SIG-M5 treated with dmso at 0.1 percent for 504 hours (cell line): ENCODE results near the gene SLC35F3.
"Not testable (repeated sequence)": the region's sequence is repeated elsewhere in the genome, so short reads cannot be mapped to it uniquely, and the experiment has no call there.

Experiments used
- DNase-seq: peaks from one replicate; lab custom pipeline; 2025; ENCODE audit not compliant: unreplicated experiment; lab: John Stamatoyannopoulos, UW

Gene SLC35F3

GRCh38 chr1:234280500-234280899, 376.0 kb downstream of the SLC35F3 start:
- DNase-seq = no peak

GRCh38 chr1:234281826-234282489, 377.5 kb downstream of the SLC35F3 start:
- DNase-seq = no peak

- DNase-seq = no peak
Observed at GRCh38 chr1:234286206-234286605, 381.7 kb downstream of the SLC35F3 start.

GRCh38 chr1:234288946-234289345, 384.5 kb downstream of the SLC35F3 start:
- DNase-seq = no peak

- no peak for DNase-seq
Observed at GRCh38 chr1:234289538-234290305, 385.2 kb downstream of the SLC35F3 start.

GRCh38 chr1:234292011-234292410, 387.5 kb downstream of the SLC35F3 start:
- no peak for DNase-seq

GRCh38 chr1:234292548-234292947, 388.1 kb downstream of the SLC35F3 start:
- no peak for DNase-seq

GRCh38 chr1:234294109-234294817, 389.8 kb downstream of the SLC35F3 start:
- DNase-seq = no peak

GRCh38 chr1:234295068-234295467, 390.6 kb downstream of the SLC35F3 start:
- no peak for DNase-seq

GRCh38 chr1:234295626-234296025, 391.1 kb downstream of the SLC35F3 start:
- no peak for DNase-seq

GRCh38 chr1:234296496-234296895, 392.0 kb downstream of the SLC35F3 start:
- DNase-seq = no peak

GRCh38 chr1:234297668-234298067, 393.2 kb downstream of the SLC35F3 start:
- peak; percentile 21 for DNase-seq

- no peak for DNase-seq
Observed at GRCh38 chr1:234300096-234300495, 395.6 kb downstream of the SLC35F3 start.

- DNase-seq = not testable (repeated sequence)
Observed at GRCh38 chr1:234301663-234302062, 397.2 kb downstream of the SLC35F3 start.

- DNase-seq = peak; percentile 98
Observed at GRCh38 chr1:234302354-234302962, 398.0 kb downstream of the SLC35F3 start.

GRCh38 chr1:234303231-234303630, 398.8 kb downstream of the SLC35F3 start:
- no peak for DNase-seq

- peak; percentile 24 for DNase-seq
Observed at GRCh38 chr1:234307726-234308125, 403.2 kb downstream of the SLC35F3 start.

GRCh38 chr1:234309243-234309597, 404.7 kb downstream of the SLC35F3 start:
- no peak for DNase-seq

- peak; percentile 53 for DNase-seq
Observed at GRCh38 chr1:234309598-234310459, 405.4 kb downstream of the SLC35F3 start.

- no peak for DNase-seq
Observed at GRCh38 chr1:234310460-234310817, 406.0 kb downstream of the SLC35F3 start.

GRCh38 chr1:234311414-234311813, 406.9 kb downstream of the SLC35F3 start:
- DNase-seq = no peak
